ENCODE measurements around the gene DNASE1L2.

DNA sequence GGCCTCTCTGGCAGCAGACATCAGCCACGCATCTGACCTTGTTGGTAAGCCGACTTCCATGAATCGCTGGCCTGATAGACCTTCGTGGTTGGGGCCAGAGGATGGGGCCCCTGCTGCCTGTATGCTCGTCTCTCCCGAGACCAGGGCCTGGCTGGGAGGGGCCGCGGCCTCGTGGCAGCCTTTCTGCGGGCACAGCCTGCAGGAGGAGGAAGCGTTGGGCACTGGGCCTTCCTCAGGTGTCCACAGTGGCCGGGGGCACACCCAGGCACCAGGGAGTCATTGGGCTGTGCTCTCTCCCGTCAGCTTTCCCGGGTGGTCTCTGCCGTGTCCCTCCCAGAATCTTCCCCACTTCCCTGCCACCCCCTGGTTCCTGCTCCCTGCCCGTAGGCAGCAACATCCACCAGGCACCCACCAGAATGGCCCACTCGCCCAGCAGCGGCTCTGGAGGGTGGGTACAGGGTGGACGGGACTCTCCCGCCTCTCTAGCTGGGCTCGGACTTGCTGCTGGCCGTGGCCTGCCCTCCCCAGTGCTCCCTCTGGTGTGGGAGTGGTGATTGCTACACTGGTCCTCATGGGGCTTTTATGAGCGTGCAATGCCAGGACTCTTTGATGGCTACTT, 6.5 kb upstream of the DNASE1L2 start:
- TF ChIP-seq, protein P1, sequence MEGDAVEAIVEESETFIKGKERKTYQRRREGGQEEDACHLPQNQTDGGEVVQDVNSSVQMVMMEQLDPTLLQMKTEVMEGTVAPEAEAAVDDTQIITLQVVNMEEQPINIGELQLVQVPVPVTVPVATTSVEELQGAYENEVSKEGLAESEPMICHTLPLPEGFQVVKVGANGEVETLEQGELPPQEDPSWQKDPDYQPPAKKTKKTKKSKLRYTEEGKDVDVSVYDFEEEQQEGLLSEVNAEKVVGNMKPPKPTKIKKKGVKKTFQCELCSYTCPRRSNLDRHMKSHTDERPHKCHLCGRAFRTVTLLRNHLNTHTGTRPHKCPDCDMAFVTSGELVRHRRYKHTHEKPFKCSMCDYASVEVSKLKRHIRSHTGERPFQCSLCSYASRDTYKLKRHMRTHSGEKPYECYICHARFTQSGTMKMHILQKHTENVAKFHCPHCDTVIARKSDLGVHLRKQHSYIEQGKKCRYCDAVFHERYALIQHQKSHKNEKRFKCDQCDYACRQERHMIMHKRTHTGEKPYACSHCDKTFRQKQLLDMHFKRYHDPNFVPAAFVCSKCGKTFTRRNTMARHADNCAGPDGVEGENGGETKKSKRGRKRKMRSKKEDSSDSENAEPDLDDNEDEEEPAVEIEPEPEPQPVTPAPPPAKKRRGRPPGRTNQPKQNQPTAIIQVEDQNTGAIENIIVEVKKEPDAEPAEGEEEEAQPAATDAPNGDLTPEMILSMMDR (IDR thresholded peaks at IDR 0.05): no peak
- TF ChIP-seq POLR2A (IDR thresholded peaks at IDR 0.05): no peak

Data from thyroid gland (tissue), 4 donors.